ENCODE measurements around the gene FDXR.

DNA sequence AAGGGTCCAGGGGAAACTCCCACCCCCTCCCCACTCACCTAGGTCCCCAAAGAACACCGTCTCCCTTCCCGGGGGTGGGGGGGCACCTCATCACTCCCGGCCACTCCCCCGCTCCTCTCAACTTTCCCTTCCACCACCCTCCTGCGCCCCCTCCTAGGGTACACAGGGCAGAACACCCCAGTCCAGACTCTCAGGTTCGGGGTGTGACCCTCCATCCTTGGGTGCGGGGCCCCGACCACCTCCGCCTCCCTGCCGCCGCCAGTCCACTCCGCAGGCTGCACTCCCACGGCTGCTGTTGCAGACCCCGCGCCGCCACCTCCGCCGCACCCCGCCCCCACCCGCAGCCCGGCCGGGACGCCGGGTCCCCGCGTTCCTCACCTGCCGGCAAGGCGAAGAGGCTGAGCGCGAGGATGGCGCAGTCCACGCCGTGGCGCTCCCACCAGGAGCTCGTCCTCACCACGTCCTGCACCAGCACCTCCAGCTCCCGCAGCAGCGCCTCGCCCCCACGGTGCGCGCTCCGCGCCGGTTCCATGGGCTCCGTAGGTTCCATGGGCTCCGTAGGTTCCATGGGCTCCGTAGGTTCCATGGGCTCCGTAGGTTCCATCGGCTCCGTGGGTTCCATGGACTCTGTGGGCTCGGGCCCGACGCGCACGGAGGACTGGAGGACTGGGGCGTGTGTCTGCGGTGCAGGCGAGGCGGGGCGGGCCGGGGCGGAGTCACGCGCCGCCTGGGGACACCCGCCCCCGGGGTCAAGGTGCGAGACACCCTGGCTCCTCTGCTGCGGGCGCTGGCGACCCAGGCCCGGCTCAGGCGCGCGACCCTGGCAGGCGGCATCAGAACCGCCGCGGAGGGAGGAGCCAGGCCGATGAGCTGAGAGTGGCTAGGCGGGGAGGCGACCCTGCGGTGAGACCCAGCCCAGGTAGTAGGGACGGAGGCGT lies 20.4 kb upstream of the FDXR start, which contains the start of gene FADS6:
- TF ChIP-seq, protein P1, sequence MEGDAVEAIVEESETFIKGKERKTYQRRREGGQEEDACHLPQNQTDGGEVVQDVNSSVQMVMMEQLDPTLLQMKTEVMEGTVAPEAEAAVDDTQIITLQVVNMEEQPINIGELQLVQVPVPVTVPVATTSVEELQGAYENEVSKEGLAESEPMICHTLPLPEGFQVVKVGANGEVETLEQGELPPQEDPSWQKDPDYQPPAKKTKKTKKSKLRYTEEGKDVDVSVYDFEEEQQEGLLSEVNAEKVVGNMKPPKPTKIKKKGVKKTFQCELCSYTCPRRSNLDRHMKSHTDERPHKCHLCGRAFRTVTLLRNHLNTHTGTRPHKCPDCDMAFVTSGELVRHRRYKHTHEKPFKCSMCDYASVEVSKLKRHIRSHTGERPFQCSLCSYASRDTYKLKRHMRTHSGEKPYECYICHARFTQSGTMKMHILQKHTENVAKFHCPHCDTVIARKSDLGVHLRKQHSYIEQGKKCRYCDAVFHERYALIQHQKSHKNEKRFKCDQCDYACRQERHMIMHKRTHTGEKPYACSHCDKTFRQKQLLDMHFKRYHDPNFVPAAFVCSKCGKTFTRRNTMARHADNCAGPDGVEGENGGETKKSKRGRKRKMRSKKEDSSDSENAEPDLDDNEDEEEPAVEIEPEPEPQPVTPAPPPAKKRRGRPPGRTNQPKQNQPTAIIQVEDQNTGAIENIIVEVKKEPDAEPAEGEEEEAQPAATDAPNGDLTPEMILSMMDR (IDR thresholded peaks at IDR 0.05; ENCODE audit: low read depth, low read length, missing input control) = no peak
- TF ChIP-seq JUND (IDR thresholded peaks at IDR 0.05) = no peak
- no peak for TF ChIP-seq REST (IDR thresholded peaks at IDR 0.05)

Data from liver (tissue), 3 donors.